Neuronal stem cell (in vitro differentiated cells): Measurements from ENCODE around the gene PHF24.

Source experiments
- DNase-seq: peaks from one replicate; pipeline ENCODE4 v3.0.0-alpha.2; 2013; ENCODE audit warnings: low spot score
- H2AFZ ChIP-seq: one replicate; pipeline ENCODE4 v1.6.1; 2013; ENCODE audit warnings: mild to moderate bottlenecking, low read length, inconsistent platforms
- H2AK5ac ChIP-seq: 2 replicates; pipeline ENCODE4 v1.6.1; 2013; ENCODE audit warnings: low read depth, mild to moderate bottlenecking, inconsistent platforms, low read length, moderate library complexity, mixed read lengths
- H2BK120ac ChIP-seq: 2 replicates; pipeline ENCODE4 v1.6.1; 2013; ENCODE audit warnings: low read depth, mild to moderate bottlenecking, inconsistent platforms, low read length, moderate library complexity, mixed read lengths
- H2BK12ac ChIP-seq: one replicate; pipeline ENCODE4 v1.6.1; 2013; ENCODE audit warnings: low read length, inconsistent platforms
- H2BK15ac ChIP-seq: 2 replicates; pipeline ENCODE4 v1.6.1; 2013; ENCODE audit warnings: mild to moderate bottlenecking, low read length, inconsistent platforms, mixed read lengths
- H2BK5ac ChIP-seq: one replicate; pipeline ENCODE4 v1.6.1; 2013; ENCODE audit warnings: inconsistent platforms, mild to moderate bottlenecking, low read length, moderate library complexity
- H3K14ac ChIP-seq: one replicate; pipeline ENCODE4 v1.6.1; 2013; ENCODE audit warnings: low read length, inconsistent platforms
- H3K18ac ChIP-seq: 2 replicates; pipeline ENCODE4 v1.6.1; 2013; ENCODE audit warnings: low read length, inconsistent platforms
- H3K23ac ChIP-seq: 2 replicates; pipeline ENCODE4 v1.6.1; 2013; ENCODE audit warnings: low read depth, mild to moderate bottlenecking, mixed read lengths, low read length, inconsistent platforms; ENCODE audit not compliant: poor library complexity
- H3K27ac ChIP-seq: replicated peaks from 3 replicates; pipeline ENCODE4 v1.5.1; 2013; ENCODE audit warnings: low read length, inconsistent platforms
- H3K27me3 ChIP-seq, 3 experiments: 2 replicates each; pipeline ENCODE4 v1.6.1; 2013; ENCODE audit warnings: low read length in 3 of 3, mild to moderate bottlenecking in 2 of 3, inconsistent platforms in 1 of 3, low read depth in 1 of 3, mixed read lengths in 1 of 3, moderate library complexity in 1 of 3; ENCODE audit not compliant: control insufficient read depth in 3 of 3, insufficient read depth in 3 of 3
- H3K36me3 ChIP-seq, 2 donors: replicated peaks in 1 of 2; 2 replicates each; pipeline ENCODE4 v1.6.1; 2013; ENCODE audit warnings: low read length in 2 of 2; ENCODE audit not compliant: control insufficient read depth in 2 of 2, insufficient read depth in 2 of 2
- H3K4ac ChIP-seq: 2 replicates; pipeline ENCODE4 v1.6.1; 2013; ENCODE audit warnings: inconsistent platforms, mild to moderate bottlenecking, low read length, moderate library complexity
- H3K4me1 ChIP-seq, 2 donors: 1 replicate in 1 of 2; 2 replicates in 1 of 2; pipeline ENCODE4 v1.6.1; 2013; ENCODE audit warnings: low read length in 2 of 2, low read depth in 1 of 2; ENCODE audit not compliant: control insufficient read depth in 2 of 2, insufficient read depth in 1 of 2
- H3K4me2 ChIP-seq: one replicate; pipeline ENCODE4 v1.6.1; 2013; ENCODE audit warnings: mild to moderate bottlenecking, low read length, inconsistent platforms; ENCODE audit not compliant: insufficient read depth, poor library complexity, severe bottlenecking
- H3K4me3 ChIP-seq, 2 donors: 2 replicates each; pipeline ENCODE4 v1.5.1; 2013; ENCODE audit warnings: low read length in 2 of 2, mild to moderate bottlenecking in 2 of 2, inconsistent platforms in 1 of 2, moderate library complexity in 1 of 2
- H3K79me1 ChIP-seq: one replicate; pipeline ENCODE4 v1.6.1; 2013; ENCODE audit warnings: low read depth, mild to moderate bottlenecking, inconsistent platforms, low read length, moderate library complexity
- H3K9ac ChIP-seq: one replicate; pipeline ENCODE4 v1.6.1; 2013; ENCODE audit warnings: mild to moderate bottlenecking, low read depth, low read length, inconsistent platforms; ENCODE audit not compliant: poor library complexity
- H3K9me3 ChIP-seq, 2 donors: replicated peaks in 1 of 2; 2 replicates each; pipeline versions ENCODE3 to v1.6.1; 2013; ENCODE audit warnings: low read length in 2 of 2, mild to moderate bottlenecking in 2 of 2, inconsistent platforms in 1 of 2, low read depth in 1 of 2, mixed read lengths in 1 of 2, moderate library complexity in 1 of 2; ENCODE audit not compliant: control insufficient read depth in 2 of 2, insufficient read depth in 1 of 2
- H4K8ac ChIP-seq: one replicate; pipeline ENCODE4 v1.6.1; 2013; ENCODE audit warnings: low read depth, mild to moderate bottlenecking, inconsistent platforms, low read length, moderate library complexity
- H4K91ac ChIP-seq: one replicate; pipeline ENCODE4 v1.6.1; 2013; ENCODE audit warnings: low read length, low read depth, mild to moderate bottlenecking, inconsistent platforms; ENCODE audit not compliant: poor library complexity
- WGBS, 2 donors: extraction: QIAGEN DNeasy Blood & Tissue Kit; methylation state at CpG; one replicate each; pipeline ENCODE4 v1.1.7; 2013; ENCODE audit warnings: missing lambda C conversion rate in 2 of 2, mixed read lengths in 1 of 2; ENCODE audit not compliant: insufficient read length in 2 of 2, insufficient replicate concordance in 1 of 2; ENCODE audit errors: extremely low coverage in 2 of 2; 5-methylcytosine and 5-hydroxymethylcytosine counted together

The PHF24 gene

GRCh38 chr9:34991607-34992375, 33.7 kb downstream of the PHF24 start:
- no peak for DNase-seq
- H3K9ac ChIP-seq = peak overlapping the region; percentile 79
- no peak overlapping the region for H4K8ac ChIP-seq
- H3K4me2 ChIP-seq = no peak overlapping the region
- H3K18ac ChIP-seq = peak overlapping the region; percentile 76
- peak overlapping the region; percentile 67 for H2BK5ac ChIP-seq
- no peaks in the 10 kb centered on the region for H3K27me3 ChIP-seq
- H3K4me3 ChIP-seq = no peak overlapping the region
- H3K14ac ChIP-seq = no peak overlapping the region
- H2AFZ ChIP-seq = no peak overlapping the region
- peaks cover 26% of the 10 kb centered on the region in 2 donors for H3K4me1 ChIP-seq
- no peak overlapping the region for H2BK120ac ChIP-seq
- H2BK12ac ChIP-seq = no peak overlapping the region
- H2AK5ac ChIP-seq = peak overlapping the region; percentile 36
- H3K4ac ChIP-seq = no peak overlapping the region
- no peak overlapping the region for H4K91ac ChIP-seq
- peak overlapping the region; percentile 56 for H3K27ac ChIP-seq
- no CpG with 5 or more reads among the region's 15 CpGs for WGBS, 2 donors
- no peak overlapping the region for H3K23ac ChIP-seq
- H3K9me3 ChIP-seq = no peaks in the 10 kb centered on the region
- H3K79me1 ChIP-seq = no peaks in the 10 kb centered on the region
- H3K36me3 ChIP-seq = peaks cover 20 to 23% of the 10 kb centered on the region in 2 donors
- H2BK15ac ChIP-seq = no peak overlapping the region

GRCh38 chr9:34992376-34992951, 34.4 kb downstream of the PHF24 start:
- no peak for DNase-seq
- Histone ChIP-seq H2BK12ac (no peak overlapping the region), H3K4me2 (no peak overlapping the region), H3K27me3 (no peaks in the 10 kb centered on the region), H3K4me1 (peaks cover 19 to 24% of the 10 kb centered on the region in 2 donors), H3K9me3 (no peaks in the 10 kb centered on the region), H4K91ac (no peak overlapping the region), H2BK15ac (no peak overlapping the region), H3K14ac (no peak overlapping the region), H3K27ac (no peak overlapping the region), H3K79me1 (no peaks in the 10 kb centered on the region), H3K36me3 (peaks cover 27 to 30% of the 10 kb centered on the region in 2 donors), H3K4me3 (no peak overlapping the region), H4K8ac (no peak overlapping the region), H3K23ac (no peak overlapping the region), H2BK120ac (no peak overlapping the region), H3K4ac (no peak overlapping the region), H3K9ac (no peak overlapping the region), H2BK5ac (no peak overlapping the region), H3K18ac (no peak overlapping the region), H2AFZ (no peak overlapping the region), H2AK5ac (no peak overlapping the region)
- WGBS, 2 donors = no CpG with 5 or more reads among the region's 16 CpGs

- Histone ChIP-seq H3K27ac (peak overlapping the region; percentile 33), H2AK5ac (no peak overlapping the region), H4K8ac (no peak overlapping the region), H3K36me3 (peaks cover 34 to 36% of the 10 kb centered on the region in 2 donors), H3K23ac (no peak overlapping the region), H3K4me1 (peaks cover 14 to 25% of the 10 kb centered on the region in 2 donors), H3K4me3 (no peak overlapping the region), H3K27me3 (no peaks in the 10 kb centered on the region), H2BK120ac (no peak overlapping the region), H3K14ac (no peak overlapping the region), H3K9ac (peak overlapping the region; percentile 14), H2BK12ac (no peak overlapping the region), H2BK5ac (no peak overlapping the region), H3K4ac (no peak overlapping the region), H3K18ac (peak overlapping the region; percentile 40), H3K9me3 (no peaks in the 10 kb centered on the region), H3K79me1 (no peaks in the 10 kb centered on the region), H2AFZ (no peak overlapping the region), H3K4me2 (no peak overlapping the region), H4K91ac (no peak overlapping the region), H2BK15ac (no peak overlapping the region)
- no CpG with 5 or more reads among the region's 10 CpGs for WGBS, 2 donors
- DNase-seq = no peak
These were observed 35.6 kb downstream of the PHF24 start for GRCh38 chr9:34993502-34994259.
